Ascending aorta (tissue), 2 donors: ENCODE data around the gene LEF1. TPM values are rescaled to one million over a fixed set of nuclear protein-coding genes. Genes with fewer than 3 reads are reported as not detected.
A peak's percentile ranks its signal among the peaks of the same experiment; 100 is the strongest.

ENCODE experiments used
- DNase-seq, 2 donors: peaks; one replicate each; pipeline ENCODE4 v3.0.0-alpha.2; 2019; ENCODE audit warnings: low spot score in 2 of 2
- H3K27ac ChIP-seq, 2 donors: fragments of 200-600 bp; sonication (generic); one replicate each; pipeline ENCODE4 v1.5.1; 2016 to 2017; ENCODE audit warnings: mild to moderate bottlenecking in 1 of 2
- H3K27me3 ChIP-seq: fragments of 200-600 bp; sonication (generic); one replicate; pipeline ENCODE4 v1.5.1; 2017
- H3K36me3 ChIP-seq, 2 donors: fragments of 200-600 bp; sonication (generic); one replicate each; pipeline ENCODE4 v1.5.1; 2016
- H3K4me1 ChIP-seq, 2 donors: fragments of 200-600 bp; sonication (generic); one replicate each; pipeline ENCODE4 v1.5.1; 2016 to 2017; ENCODE audit warnings: mild to moderate bottlenecking in 1 of 2
- H3K4me3 ChIP-seq, 2 donors: fragments of 200-600 bp; sonication (generic); one replicate each; pipeline ENCODE4 v1.5.1; 2016 to 2017; ENCODE audit warnings: mild to moderate bottlenecking in 1 of 2
- H3K9me3 ChIP-seq, 2 donors: fragments of 200-600 bp; sonication (generic); one replicate each; pipeline ENCODE4 v1.5.1; 2016
- intact Hi-C: fragments of 100-400 bp; cut with DNase I; formaldehyde crosslinking; loops from one replicate; pipeline ENCODE4 v1.15.1; 2023
- total RNA-seq: library from RNA; depleted of rRNA; stranded (reverse); fragments of >200 nt; gene quantifications from one replicate; pipeline ENCODE4 v1.1.0, GENCODE V29; 2016
- TF ChIP-seq, protein P1 (sequence below), 3 experiments: fragments of 200-600 bp in 2 of 3; fragments of 450-650 bp in 1 of 3; sonication (generic) in 2 of 3; IDR thresholded peaks; one replicate each; pipeline ENCODE4 v1.5.1; 2016 to 2019; ENCODE audit warnings: antibody characterized with exemption in 3 of 3, mild to moderate bottlenecking in 1 of 3, moderate library complexity in 1 of 3

The LEF1 gene
- total RNA-seq, 1 donor from 2014 or later: not detected

- TF ChIP-seq, protein P1, sequence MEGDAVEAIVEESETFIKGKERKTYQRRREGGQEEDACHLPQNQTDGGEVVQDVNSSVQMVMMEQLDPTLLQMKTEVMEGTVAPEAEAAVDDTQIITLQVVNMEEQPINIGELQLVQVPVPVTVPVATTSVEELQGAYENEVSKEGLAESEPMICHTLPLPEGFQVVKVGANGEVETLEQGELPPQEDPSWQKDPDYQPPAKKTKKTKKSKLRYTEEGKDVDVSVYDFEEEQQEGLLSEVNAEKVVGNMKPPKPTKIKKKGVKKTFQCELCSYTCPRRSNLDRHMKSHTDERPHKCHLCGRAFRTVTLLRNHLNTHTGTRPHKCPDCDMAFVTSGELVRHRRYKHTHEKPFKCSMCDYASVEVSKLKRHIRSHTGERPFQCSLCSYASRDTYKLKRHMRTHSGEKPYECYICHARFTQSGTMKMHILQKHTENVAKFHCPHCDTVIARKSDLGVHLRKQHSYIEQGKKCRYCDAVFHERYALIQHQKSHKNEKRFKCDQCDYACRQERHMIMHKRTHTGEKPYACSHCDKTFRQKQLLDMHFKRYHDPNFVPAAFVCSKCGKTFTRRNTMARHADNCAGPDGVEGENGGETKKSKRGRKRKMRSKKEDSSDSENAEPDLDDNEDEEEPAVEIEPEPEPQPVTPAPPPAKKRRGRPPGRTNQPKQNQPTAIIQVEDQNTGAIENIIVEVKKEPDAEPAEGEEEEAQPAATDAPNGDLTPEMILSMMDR (IDR thresholded peaks at IDR 0.05): no peak
- H3K9me3 ChIP-seq: no peaks in the 10 kb centered on the region
- no peak for DNase-seq
- no peak overlapping the region for H3K27ac ChIP-seq
- peaks cover 16% of the 10 kb centered on the region for H3K27me3 ChIP-seq
- intact Hi-C loops: loop anchor here (10.0 kb wide), 1 partner anchor 488 kb away; the partner anchor contains the start of gene OSTC
- H3K4me1 ChIP-seq: peaks cover 11 to 21% of the 10 kb centered on the region in 2 donors
- peak overlapping the region; percentile 66 to 78 for H3K4me3 ChIP-seq
- no peaks in the 10 kb centered on the region for H3K36me3 ChIP-seq
Observed at GRCh38 chr4:108166441-108167315, 2.1 kb downstream of the LEF1 start.

GRCh38 chr4:108166038-108166437 lies 2.7 kb downstream of the LEF1 start:
- TF ChIP-seq, protein P1 (IDR thresholded peaks at IDR 0.05): no peak
- intact Hi-C loops: loop anchor here (10.0 kb wide), 1 partner anchor 489 kb away; the partner anchor contains the start of gene OSTC
- DNase-seq: no peak
- Histone ChIP-seq H3K4me3 (peak overlapping the region; percentile 66 to 78), H3K27me3 (peaks cover 9% of the 10 kb centered on the region), H3K4me1 (peaks cover 11 to 21% of the 10 kb centered on the region in 2 donors), H3K36me3 (no peaks in the 10 kb centered on the region), H3K9me3 (no peaks in the 10 kb centered on the region), H3K27ac (no peak overlapping the region)

- no peak overlapping the region for H3K27ac ChIP-seq
- no peak for DNase-seq
- TF ChIP-seq, protein P1 (IDR thresholded peaks at IDR 0.05): no peak
- peaks cover 11 to 21% of the 10 kb centered on the region in 2 donors for H3K4me1 ChIP-seq
- intact Hi-C loops: loop anchor here (10.0 kb wide), 1 partner anchor 489 kb away; the partner anchor contains the start of gene OSTC
- no peak overlapping the region for H3K4me3 ChIP-seq
- H3K36me3 ChIP-seq: no peaks in the 10 kb centered on the region
- H3K9me3 ChIP-seq: no peaks in the 10 kb centered on the region
- peaks cover 5% of the 10 kb centered on the region for H3K27me3 ChIP-seq
Observed at GRCh38 chr4:108165586-108165985, 3.1 kb downstream of the LEF1 start.

- intact Hi-C loops: loop anchor here (10.0 kb wide), 1 partner anchor 491 kb away; the partner anchor contains the start of gene OSTC
- peaks cover 5% of the 10 kb centered on the region for H3K27me3 ChIP-seq
- no peak for DNase-seq
- H3K4me1 ChIP-seq: peaks cover 3 to 14% of the 10 kb centered on the region in 2 donors
- no peaks in the 10 kb centered on the region for H3K36me3 ChIP-seq
- no peak overlapping the region for H3K4me3 ChIP-seq
- no peak overlapping the region for H3K27ac ChIP-seq
- TF ChIP-seq, protein P1 (IDR thresholded peaks at IDR 0.05): no peak
- H3K9me3 ChIP-seq: no peaks in the 10 kb centered on the region
Observed at GRCh38 chr4:108163351-108163750, 5.4 kb downstream of the LEF1 start.

- Histone ChIP-seq H3K27ac (no peak overlapping the region), H3K4me3 (no peak overlapping the region), H3K27me3 (no peaks in the 10 kb centered on the region), H3K9me3 (no peaks in the 10 kb centered on the region), H3K4me1 (no peaks in the 10 kb centered on the region), H3K36me3 (no peaks in the 10 kb centered on the region)
- intact Hi-C loops: loop anchor here (10.0 kb wide), 1 partner anchor 494 kb away; the partner anchor contains the start of gene OSTC
- TF ChIP-seq, protein P1 (IDR thresholded peaks at IDR 0.05): no peak
- no peak for DNase-seq
Observed at GRCh38 chr4:108160741-108161352, 7.9 kb downstream of the LEF1 start.
